Measurements from ENCODE around the gene CDH26. TPM values are rescaled to one million over a fixed set of nuclear protein-coding genes. Genes with fewer than 3 reads are reported as not detected.

Gene CDH26
- total and polyA plus RNA-seq, 2 experiments from 2014 or later: 2.0 TPM

DNA sequence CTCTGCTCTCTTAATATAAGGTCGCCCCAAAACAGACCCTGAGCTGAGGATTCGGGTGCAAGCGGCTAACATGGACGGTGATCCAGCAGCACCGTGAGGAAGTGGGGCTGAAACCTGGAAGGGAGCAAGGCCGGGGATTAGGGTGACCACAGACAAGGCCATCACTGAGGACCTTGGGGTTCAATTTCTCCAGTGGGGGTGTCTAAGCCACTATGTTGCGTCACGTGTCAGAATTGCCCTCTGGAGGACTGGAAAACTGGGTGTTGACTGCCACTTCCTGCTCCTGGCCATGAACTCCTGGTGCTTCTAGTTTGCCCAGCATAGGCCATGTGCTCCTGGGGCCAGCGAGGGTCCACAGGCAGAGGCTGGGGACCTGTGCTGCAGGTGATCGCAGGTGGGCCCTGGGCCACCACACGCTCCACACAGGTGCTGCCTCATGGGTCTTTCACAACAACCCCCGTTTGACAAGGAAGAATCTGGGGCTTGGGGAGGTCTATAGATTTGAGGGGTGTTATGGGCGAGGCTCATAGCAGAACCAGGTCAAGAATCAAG, 101.9 kb downstream of the CDH26 start:
- Histone ChIP-seq H3K36me3 (ENCODE audit: insufficient read depth) (no peaks in the 10 kb centered on the region), H3K79me2 (replicated peaks; ENCODE audit: insufficient read depth) (no peaks in the 10 kb centered on the region), H3K9me2 (ENCODE audit: insufficient read depth) (no peaks in the 10 kb centered on the region), H4K20me1 (replicated peaks; ENCODE audit: insufficient read depth) (no peaks in the 10 kb centered on the region), H3K4me3 (no peak overlapping the region), H3K4me1 (ENCODE audit: insufficient read depth) (peaks cover 13% of the 10 kb centered on the region), H2AFZ (no peak overlapping the region), H3K27me3 (ENCODE audit: insufficient read depth) (no peaks in the 10 kb centered on the region), H3K27ac (ENCODE audit: low read depth) (no peak overlapping the region), H3F3A (replicated peaks; ENCODE audit: low read depth) (no peaks in the 10 kb centered on the region), H3K4me2 (no peak overlapping the region)
- Mint-ChIP-seq H3K4me1 (peaks cover 9% of the 10 kb centered on the region), H3K27ac (no peak overlapping the region), H3K9me3 (no peaks in the 10 kb centered on the region; the same call in 2 of the 3 replicates), H3K36me3 (ENCODE audit: low read depth) (no peaks in the 10 kb centered on the region), H3K4me3 (no peak overlapping the region), H3K27me3 (ENCODE audit: insufficient read depth, low read depth, poor library complexity) (peaks cover 10% of the 10 kb centered on the region)
- ATAC-seq (no peak), DNase-seq (ENCODE audit: low spot score) (no peak)
- no peak for TF ChIP-seq JUNB (IDR thresholded peaks at IDR 0.05; ENCODE audit: unreplicated experiment)
- TF ChIP-seq ZNF331 (CRISPR knock-in tag; IDR thresholded peaks at IDR 0.05; ENCODE audit: low read depth): no peak
- no peak for TF ChIP-seq EZH2phosphoT487 (IDR thresholded peaks at IDR 0.05; ENCODE audit: unreplicated experiment)
- no peak for TF ChIP-seq ZNF114 (CRISPR knock-in tag; IDR thresholded peaks at IDR 0.05)
- TF ChIP-seq ETS1 (IDR thresholded peaks at IDR 0.05): no peak
- no peak for TF ChIP-seq REST (IDR thresholded peaks at IDR 0.05; ENCODE audit: unreplicated experiment)
- TF ChIP-seq STAT1 (IDR thresholded peaks at IDR 0.05; ENCODE audit: unreplicated experiment): no peak
- no peak for TF ChIP-seq CTCF (conservative IDR thresholded peaks at IDR 0.05; ENCODE audit: low read depth in 2 of 2)
- no peak for TF ChIP-seq CREB1 (CRISPR knock-in tag; IDR thresholded peaks at IDR 0.05; ENCODE audit: low read depth)
- TF ChIP-seq POLR2AphosphoS5 (IDR thresholded peaks at IDR 0.05; ENCODE audit: low read depth): no peak
- TF ChIP-seq ZNF462 (CRISPR knock-in tag; IDR thresholded peaks at IDR 0.05): no peak
- no peak for TF ChIP-seq EZH2 (IDR thresholded peaks at IDR 0.05; ENCODE audit: low read depth, unreplicated experiment)
- no peak for TF ChIP-seq NANOG (IDR thresholded peaks at IDR 0.05; ENCODE audit: borderline replicate concordance)
